Measurements from ENCODE around the gene THAP12.

Gene THAP12

DNA sequence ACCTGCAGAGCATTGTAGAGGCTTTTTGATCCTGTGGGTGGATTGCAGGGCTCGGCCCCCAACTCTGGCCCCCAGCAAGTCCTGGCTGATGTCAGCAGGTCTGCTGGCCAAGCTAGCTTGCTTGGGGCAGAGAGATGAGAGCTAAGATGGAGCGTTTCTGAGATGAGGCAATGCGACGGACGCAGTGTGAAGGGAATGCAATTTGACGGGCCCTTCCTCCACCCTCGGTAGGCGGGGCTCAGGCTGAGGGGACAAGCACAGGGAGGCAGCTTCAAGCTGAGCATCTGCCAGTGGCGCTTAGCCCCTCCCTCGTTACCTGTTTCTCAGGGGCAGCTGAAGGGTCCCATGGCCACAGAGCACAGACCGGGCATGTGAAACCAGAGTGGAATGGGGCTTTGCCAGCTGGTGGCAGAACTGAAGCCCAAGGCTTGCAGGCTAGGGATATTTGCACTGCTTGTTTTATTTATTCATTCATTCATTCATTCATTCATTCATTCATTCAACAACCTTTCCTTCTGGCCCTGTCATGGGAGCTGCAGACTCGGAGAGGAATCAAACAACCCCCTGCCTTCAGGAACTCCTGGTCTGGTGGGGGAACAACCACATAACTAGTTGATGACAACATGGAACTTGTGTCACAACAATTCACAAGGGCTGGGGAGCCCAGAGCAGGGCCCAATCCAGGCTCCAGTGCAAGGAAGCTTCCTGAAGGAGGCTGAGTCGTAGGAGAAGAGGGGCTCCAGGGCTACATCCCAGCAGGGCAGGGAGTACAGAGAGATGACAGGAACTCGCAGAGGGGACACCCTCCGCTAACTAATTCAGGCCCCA is 66.8 kb downstream of the THAP12 start:
- no peaks in the 10 kb centered on the region for H3K9me3 ChIP-seq
- TF ChIP-seq, protein P1, sequence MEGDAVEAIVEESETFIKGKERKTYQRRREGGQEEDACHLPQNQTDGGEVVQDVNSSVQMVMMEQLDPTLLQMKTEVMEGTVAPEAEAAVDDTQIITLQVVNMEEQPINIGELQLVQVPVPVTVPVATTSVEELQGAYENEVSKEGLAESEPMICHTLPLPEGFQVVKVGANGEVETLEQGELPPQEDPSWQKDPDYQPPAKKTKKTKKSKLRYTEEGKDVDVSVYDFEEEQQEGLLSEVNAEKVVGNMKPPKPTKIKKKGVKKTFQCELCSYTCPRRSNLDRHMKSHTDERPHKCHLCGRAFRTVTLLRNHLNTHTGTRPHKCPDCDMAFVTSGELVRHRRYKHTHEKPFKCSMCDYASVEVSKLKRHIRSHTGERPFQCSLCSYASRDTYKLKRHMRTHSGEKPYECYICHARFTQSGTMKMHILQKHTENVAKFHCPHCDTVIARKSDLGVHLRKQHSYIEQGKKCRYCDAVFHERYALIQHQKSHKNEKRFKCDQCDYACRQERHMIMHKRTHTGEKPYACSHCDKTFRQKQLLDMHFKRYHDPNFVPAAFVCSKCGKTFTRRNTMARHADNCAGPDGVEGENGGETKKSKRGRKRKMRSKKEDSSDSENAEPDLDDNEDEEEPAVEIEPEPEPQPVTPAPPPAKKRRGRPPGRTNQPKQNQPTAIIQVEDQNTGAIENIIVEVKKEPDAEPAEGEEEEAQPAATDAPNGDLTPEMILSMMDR (IDR thresholded peaks at IDR 0.05; ENCODE audit: low read depth, low read length), result no peak
- H3K4me3 ChIP-seq (ENCODE audit: low read depth, low read length), result no peak overlapping the region
- no peaks in the 10 kb centered on the region for H3K4me1 ChIP-seq
- no peaks in the 10 kb centered on the region for H3K36me3 ChIP-seq
- no peak for DNase-seq
- H3K27me3 ChIP-seq, result no peaks in the 10 kb centered on the region

DNA sequence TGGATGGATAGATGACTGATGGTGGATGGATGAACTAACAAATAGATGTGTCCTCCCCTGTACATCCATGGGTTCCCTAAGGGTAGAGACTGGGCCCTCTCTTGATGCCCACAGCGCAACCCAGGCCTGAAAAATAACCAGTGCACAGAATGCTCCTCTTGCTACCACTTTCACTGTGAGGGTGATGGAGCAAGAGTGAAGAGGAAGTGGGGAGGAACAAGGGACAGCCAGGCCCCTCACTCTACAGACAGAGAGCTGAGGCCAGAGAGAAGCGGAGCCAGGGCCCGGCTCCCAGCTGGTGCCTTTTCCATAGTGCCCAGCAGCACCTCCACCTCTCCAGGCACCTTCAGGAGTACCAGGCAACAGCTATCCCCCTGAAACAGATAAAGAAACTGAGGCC is 67.7 kb downstream of the THAP12 start:
- no peak for DNase-seq
- H3K36me3 ChIP-seq, result no peaks in the 10 kb centered on the region
- H3K4me1 ChIP-seq, result no peaks in the 10 kb centered on the region
- TF ChIP-seq, protein P1 (IDR thresholded peaks at IDR 0.05; ENCODE audit: low read depth, low read length), result no peak
- H3K9me3 ChIP-seq, result no peaks in the 10 kb centered on the region
- H3K27me3 ChIP-seq, result no peaks in the 10 kb centered on the region
- no peak overlapping the region for H3K4me3 ChIP-seq (ENCODE audit: low read depth, low read length)

DNA sequence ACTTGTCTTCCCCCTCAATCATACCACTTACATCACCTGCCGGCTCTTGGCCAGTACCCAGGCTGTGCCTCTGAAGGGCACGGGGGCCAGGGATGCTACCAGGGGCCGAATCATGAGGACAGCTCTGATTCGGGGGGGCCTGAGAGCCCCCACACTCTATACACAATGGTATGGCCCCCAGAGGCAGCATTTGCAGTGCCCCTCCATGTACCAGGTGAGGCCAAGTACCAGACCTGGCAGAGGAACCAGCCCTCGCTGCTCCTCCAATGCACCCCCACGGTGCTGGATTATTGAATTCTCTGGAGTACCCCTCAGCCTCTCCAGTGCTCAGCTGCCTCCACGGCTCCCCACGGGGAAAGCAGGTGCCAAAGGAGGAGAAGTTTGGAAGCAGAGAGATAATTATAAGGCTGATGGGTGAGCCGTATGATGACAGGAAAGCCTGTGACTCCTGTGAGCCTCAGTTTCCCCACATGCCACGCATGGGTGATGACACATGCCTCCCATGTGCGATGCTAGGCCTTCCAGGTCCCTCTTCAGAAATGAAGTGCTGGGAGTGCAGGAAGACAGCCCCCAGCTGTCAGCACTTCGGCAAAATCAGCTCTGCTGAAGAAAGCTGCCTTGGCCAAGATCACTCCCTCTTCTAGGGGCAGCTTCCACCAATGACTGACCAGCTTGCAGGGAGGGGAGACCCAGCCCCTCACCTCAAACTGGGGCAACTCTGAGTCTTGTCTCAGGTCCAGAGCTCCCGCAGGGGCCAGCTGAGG is 69.9 kb downstream of the THAP12 start:
- Histone ChIP-seq H3K9me3 (no peaks in the 10 kb centered on the region), H3K4me3 (ENCODE audit: low read depth, low read length) (no peak overlapping the region), H3K27me3 (no peaks in the 10 kb centered on the region), H3K36me3 (no peaks in the 10 kb centered on the region), H3K4me1 (no peaks in the 10 kb centered on the region)
- DNase-seq, result no peak
- TF ChIP-seq, protein P1 (IDR thresholded peaks at IDR 0.05; ENCODE audit: low read depth, low read length), result no peak

DNA sequence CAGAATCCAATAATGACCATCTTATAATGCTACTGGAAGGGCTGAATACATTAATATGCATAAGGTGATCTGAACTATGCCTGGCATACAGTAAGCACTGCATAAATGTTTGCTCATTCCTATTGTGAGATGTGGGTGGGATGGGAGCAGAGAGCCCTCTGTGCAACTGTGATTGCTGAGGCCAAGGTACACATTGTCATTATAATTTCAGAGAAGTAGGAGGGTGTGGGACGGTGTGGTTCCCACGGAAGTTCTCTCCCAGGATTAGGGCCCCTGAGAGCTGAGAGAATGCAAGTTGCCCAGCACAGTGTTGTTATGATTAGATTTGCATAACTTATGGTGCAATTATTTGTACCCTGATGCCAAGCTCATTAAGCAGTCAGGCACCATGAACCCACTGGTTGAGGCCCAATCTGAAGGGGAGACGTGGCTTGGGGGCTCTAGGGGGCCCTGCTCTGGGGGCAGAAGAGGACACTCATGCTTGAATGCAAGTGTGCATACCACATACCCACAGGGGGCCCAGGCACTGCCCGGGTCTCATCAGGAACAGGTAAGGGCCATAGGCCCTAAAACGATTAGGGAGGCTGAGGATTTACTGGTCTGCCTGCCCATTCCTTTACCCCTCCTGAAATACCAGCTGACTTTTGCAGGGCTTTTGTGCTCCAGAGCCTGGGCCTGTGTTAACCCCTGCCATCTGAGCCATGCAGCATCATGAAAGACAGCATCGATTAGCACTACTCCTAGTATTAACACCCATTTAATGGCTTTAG is 72.8 kb downstream of the THAP12 start:
- H3K27me3 ChIP-seq, result no peaks in the 10 kb centered on the region
- DNase-seq, result no peak
- H3K4me1 ChIP-seq, result no peaks in the 10 kb centered on the region
- H3K9me3 ChIP-seq, result no peaks in the 10 kb centered on the region
- H3K4me3 ChIP-seq (ENCODE audit: low read depth, low read length), result no peak overlapping the region
- no peaks in the 10 kb centered on the region for H3K36me3 ChIP-seq
- TF ChIP-seq, protein P1 (IDR thresholded peaks at IDR 0.05; ENCODE audit: low read depth, low read length), result no peak

DNA sequence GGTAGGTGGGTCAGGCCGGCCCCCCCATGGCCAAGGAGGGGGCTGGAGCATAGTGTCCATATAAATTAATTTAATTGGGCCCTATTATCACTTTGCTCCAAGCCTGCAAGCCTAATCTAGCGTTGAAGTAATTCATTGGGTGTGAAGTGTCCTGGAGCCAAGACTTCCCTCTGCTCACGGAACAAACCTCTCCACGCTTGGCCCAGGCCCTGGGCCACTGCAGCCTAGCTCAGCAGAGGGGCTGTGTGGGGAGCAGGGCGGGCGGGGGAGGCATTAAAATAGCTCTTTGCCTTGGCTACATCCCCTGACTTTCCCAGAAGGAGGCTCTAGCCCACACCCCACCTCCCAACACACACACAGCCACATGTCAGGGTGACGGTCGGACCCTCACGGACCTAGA is 73.5 kb downstream of the THAP12 start:
- Histone ChIP-seq H3K4me1 (no peaks in the 10 kb centered on the region), H3K27me3 (no peaks in the 10 kb centered on the region), H3K4me3 (ENCODE audit: low read depth, low read length) (no peak overlapping the region), H3K36me3 (no peaks in the 10 kb centered on the region), H3K9me3 (no peaks in the 10 kb centered on the region)
- DNase-seq, result no peak
- TF ChIP-seq, protein P1 (IDR thresholded peaks at IDR 0.05; ENCODE audit: low read depth, low read length), result no peak

All from BE2C (cell line).